ENCODE measurements around the gene CFAP299.

DNA sequence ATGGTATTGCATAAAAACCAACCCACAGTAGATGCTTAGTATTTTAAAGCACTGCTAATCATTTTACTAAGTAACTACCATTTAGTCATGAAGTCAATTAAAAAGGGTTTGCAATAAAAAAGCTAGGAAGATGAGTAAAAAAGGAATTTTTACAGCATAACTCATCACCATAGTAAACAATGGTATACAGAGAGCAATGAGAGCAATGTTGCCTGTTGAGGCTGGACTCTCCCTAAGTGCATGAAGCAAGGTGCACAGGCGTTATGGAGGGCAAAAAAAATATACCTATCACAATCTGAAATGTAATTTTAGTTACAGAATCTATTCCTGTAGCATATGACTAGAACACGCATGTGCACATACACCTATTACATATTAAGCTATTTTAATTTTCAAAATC lies 565.4 kb downstream of the CFAP299 start:
- TF ChIP-seq POLR2AphosphoS5 (IDR thresholded peaks at IDR 0.05): no peak
- TF ChIP-seq CTCF (IDR thresholded peaks at IDR 0.05): no peak
